Astrocyte (in vitro differentiated cells and primary cell): ENCODE data around the gene DNAAF5.

Source experiments
- EZH2 ChIP-seq: IDR thresholded peaks from 2 replicates; pipeline ENCODE4 v1.6.1; 2012; ENCODE audit warnings: mild to moderate bottlenecking, low read length, inconsistent platforms; ENCODE audit not compliant: insufficient read depth
- TF ChIP-seq, protein P1 (sequence below): IDR thresholded peaks from 2 replicates; pipeline ENCODE4 v1.5.1; 2011; ENCODE audit warnings: low read depth, mild to moderate bottlenecking, inconsistent platforms, low read length, moderate library complexity; ENCODE audit not compliant: insufficient read depth

DNA sequence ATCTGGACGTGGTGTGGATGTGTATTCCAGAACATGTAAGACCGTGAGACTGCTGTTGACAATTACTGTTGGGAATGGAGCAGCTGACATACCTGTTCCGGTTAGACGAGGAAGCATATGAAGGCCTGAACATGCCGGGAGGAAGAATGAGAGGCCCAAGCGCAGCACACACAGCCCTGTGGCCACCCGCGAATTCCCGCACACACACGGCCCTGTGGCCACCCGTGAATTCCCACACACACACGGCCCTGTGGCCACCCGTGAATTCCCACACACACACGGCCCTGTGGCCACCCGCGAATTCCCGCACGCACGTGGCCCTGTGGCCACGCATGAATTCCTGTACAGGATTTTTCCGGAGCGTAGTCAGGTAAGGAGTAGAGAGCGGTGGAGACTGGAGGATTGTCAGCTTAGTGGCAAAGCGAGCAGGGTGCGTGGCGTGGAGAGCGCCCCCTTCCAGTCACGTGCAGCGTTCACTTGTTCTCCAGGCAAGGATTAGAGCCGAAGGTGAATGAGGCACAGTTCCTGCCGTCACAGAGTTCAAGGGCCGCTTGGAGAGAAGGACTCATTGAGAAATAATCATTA lies 96.3 kb downstream of the DNAAF5 start:
- TF ChIP-seq, protein P1, sequence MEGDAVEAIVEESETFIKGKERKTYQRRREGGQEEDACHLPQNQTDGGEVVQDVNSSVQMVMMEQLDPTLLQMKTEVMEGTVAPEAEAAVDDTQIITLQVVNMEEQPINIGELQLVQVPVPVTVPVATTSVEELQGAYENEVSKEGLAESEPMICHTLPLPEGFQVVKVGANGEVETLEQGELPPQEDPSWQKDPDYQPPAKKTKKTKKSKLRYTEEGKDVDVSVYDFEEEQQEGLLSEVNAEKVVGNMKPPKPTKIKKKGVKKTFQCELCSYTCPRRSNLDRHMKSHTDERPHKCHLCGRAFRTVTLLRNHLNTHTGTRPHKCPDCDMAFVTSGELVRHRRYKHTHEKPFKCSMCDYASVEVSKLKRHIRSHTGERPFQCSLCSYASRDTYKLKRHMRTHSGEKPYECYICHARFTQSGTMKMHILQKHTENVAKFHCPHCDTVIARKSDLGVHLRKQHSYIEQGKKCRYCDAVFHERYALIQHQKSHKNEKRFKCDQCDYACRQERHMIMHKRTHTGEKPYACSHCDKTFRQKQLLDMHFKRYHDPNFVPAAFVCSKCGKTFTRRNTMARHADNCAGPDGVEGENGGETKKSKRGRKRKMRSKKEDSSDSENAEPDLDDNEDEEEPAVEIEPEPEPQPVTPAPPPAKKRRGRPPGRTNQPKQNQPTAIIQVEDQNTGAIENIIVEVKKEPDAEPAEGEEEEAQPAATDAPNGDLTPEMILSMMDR, result no peak
- no peak for TF ChIP-seq EZH2
